Activated CD4-positive, alpha-beta T cell treated with anti-CD3 and anti-CD28 coated beads for 4 hours (primary cell): ENCODE measurements around the gene ELK4.

ENCODE experiments used
- DNase-seq, 2 donors: peaks; one replicate each; pipeline ENCODE4 v3.0.0-alpha.2; 2020

The ELK4 gene, protein sequence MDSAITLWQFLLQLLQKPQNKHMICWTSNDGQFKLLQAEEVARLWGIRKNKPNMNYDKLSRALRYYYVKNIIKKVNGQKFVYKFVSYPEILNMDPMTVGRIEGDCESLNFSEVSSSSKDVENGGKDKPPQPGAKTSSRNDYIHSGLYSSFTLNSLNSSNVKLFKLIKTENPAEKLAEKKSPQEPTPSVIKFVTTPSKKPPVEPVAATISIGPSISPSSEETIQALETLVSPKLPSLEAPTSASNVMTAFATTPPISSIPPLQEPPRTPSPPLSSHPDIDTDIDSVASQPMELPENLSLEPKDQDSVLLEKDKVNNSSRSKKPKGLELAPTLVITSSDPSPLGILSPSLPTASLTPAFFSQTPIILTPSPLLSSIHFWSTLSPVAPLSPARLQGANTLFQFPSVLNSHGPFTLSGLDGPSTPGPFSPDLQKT

DNA sequence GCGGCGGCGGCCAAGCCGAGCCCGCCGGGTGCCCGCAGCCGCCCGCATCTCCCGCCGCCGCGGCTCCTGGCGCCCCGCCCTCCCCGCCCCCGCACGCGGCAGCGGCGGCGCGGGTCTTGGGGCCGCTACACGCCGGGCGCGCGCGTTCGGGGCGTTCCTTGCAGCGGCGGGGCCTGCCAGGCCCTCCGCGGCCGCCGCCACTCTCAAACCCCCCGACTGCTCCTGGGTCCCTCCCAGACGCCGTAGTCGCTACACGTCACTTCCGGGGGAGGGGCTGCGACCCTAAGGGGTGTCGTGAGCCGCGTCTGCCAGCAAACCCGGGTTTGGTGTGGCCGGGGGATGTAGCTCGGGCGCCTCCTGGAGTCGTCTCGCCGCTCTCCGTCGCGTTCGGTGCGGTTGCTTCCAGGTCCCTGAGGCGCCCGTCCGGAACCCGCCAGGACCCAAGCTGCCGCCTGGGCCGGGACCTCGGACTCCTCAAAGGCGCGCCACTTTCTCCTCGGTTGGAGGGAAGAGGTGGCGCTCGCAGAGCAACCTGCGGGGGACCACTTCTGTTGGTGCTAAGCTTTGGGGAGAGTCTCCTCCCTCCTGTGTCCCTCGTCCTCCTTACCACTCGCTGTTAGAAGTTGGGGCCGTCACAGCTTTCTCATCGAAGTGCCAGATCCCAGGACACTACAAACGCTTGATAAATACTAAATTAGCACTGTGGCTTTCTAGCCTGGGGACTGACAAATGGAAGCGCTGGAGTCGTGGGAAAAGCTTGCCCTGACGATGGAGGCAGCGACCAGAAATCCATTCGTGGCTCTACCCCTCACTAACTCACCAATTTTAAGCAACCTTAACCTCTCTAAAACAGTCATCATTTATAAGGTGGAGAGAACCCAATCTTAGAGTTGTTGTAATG, at the start of gene ELK4:
Gene ELK4, minus strand, starts transcription at position 244 of the 901 bp plus-strand sequence. CDS start 8,129 bp downstream, outside the sequence.
- DNase-seq, result peak; percentile 100

DNA sequence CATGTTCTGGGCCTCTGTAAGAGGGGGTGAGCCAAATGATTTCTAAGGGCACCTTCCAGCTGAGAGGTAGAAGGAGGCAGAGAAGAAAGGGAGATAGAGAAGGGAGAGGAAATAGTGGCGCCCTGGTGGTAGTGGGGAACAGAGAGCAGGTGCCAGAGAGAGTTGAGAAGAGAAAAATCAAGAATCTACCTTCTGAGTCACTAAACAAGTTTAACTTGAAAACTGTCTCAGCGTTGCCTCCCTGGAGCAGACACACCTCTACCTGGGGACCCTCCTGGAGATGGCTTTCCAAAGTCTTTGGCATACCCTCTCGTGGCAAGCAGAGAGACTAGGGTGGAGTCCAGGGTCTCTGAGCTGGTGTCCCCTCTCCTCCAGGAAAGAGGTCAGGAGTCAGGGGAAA, 49.6 kb upstream of the ELK4 start:
- no peak for DNase-seq

DNA sequence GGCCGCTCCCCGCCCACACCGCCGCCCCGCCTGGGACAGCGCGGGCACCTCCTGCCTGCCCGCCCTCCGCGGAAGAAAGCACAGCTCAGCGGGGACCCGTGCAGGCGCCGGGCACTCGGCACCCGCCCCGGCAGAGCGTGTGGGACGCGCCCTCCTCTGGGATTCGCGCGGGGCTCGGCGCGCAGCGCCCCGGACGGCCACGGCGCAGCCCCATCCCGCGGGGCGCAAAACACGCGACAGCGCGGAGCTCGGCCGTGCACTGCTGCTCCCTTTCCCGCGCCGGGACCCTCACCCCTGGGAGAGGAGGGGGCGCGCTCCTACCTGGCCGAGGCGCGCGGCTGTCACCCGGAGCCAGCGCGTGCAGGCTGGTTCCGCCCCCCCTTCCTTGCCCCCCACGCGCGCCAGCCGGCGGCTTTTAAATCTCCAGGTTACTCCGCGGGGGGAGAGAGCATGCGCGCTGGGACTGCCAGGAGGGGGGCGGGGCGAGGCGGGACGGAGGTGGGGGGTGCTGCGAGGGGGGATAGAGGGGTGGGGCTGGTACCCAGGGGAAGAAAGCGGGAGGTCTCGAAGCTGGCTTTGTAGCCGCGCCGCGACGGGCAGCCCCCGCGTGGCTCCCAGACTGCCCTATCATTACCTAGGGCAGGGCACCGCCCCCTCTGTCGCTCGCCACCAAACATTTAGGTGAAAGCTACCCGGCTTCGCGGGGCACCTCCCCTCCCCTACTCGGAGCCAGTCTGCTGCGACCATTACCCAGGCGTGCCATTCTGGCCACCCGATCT, 48.5 kb upstream of the ELK4 start, which contains the start of gene SLC45A3:
Gene SLC45A3, minus strand, starts transcription at position 437 of the 779 bp plus-strand sequence. CDS start 15,853 bp downstream, outside the sequence.
- DNase-seq, result peak; percentile 41 to 61

DNA sequence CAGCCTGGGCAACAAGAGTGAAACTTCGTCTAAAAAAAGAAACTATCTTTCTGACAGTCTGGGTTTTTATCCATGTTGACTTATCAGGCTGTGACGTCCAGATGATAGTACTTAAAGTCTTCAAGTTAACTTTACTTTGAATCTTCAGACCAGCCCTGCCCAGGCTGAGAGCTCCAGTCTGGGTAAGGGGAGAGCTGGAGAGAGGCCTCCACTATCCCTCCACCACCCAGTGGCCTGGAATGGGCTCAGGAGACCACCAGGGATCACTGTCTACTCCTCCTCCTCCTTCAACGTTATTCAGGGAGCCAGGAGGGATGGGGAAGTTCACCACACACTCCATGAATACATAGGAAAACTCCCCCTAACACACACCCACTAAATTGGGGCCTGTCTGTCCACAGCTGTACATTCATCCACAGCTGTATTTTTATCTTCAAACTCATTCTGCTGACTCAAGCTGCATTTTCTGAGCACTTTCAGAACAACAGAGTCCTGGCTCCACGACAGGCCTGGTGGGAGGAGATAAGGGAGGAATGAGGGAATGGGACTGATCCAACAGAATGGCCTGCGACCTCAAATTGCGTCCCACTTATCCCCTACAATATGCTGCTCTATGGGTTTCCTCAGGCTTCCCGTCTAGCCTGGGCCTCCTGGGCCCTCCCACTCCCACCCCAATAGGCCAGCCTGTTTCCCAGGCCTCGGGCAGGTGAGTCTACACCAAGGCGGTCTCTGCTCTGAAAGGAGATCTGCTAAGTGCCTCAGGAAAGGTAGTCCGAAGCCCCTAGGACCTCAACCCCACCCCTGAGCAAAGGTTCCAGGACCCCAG, 46.7 kb upstream of the ELK4 start:
- DNase-seq, result no peak

DNA sequence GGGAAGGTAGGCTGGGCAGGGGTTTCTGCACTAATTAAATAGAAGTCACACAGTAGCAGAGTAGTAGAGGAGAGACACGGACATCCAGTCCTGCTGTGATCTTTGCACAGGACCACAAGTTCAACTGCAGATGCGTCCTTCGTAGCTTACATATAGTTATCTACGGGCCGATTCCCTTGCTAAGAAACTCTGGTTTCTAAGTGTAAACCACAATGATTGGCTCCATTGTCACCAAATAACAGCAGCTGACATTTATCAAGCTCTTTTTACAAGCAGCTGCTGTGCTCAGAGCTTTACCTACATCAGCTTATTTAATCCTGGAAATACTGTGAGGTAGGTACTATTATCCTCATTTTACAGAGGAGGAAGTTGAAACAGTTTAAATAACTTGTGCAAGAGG, 45.4 kb upstream of the ELK4 start:
- no peak for DNase-seq

DNA sequence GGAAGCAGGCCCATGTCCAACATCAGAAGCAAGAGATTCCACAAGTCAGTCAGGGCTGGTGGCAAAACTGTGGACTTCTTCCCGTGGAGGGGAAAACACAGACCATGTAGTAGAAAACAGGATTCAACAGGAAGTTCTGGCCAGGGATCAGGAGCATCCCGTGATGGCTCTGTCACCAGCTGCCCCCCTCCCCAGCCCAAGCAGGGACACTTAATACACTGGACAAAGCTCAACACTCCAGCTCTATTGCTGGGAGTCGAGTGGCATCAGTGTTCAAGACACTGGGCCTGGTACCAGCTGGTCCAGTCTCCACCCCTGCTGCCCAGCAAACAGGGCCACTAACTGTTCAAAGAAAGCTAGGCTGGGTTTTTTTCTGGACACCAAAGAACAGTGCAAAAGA, 44.8 kb upstream of the ELK4 start:
- no peak for DNase-seq

DNA sequence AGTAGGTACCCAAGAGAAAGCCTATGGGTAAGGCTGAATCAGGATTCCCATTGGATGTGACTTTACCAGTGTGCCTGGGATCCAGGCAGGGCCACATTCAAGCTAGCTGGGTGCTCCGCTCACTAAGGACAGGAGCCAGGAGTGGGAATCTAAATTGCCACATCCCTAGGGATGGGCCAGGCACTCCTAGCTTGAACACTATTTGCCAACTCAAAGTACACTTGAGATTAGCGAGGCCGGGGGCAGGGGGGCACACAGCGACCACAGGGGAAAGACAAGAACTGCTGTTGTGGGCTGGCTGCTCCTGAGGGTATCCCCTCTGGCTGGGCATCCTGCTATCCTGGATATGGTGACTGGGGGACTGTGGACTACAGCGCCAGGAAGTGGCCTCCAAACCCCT, 44.2 kb upstream of the ELK4 start:
- DNase-seq, result no peak

DNA sequence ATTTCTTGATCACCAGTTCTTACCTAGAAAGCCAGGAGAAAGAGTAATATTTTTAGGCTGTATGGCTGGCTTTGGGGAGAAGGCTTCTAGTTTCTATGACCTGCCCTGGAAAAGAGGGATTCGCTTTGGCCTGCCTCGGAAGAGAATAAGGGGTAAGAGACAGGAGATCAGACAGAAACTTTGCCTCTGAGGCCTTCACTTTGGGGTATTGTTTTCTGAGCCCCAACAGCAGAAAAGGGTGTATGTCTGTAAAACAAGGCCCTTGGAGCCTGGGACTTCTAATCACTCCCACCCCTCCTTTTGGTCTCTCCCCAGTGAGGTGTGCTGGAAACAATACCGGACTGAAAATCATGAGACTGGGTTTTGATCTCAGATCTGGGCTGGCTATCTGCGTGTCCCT, 43.4 kb upstream of the ELK4 start:
- no peak for DNase-seq

DNA sequence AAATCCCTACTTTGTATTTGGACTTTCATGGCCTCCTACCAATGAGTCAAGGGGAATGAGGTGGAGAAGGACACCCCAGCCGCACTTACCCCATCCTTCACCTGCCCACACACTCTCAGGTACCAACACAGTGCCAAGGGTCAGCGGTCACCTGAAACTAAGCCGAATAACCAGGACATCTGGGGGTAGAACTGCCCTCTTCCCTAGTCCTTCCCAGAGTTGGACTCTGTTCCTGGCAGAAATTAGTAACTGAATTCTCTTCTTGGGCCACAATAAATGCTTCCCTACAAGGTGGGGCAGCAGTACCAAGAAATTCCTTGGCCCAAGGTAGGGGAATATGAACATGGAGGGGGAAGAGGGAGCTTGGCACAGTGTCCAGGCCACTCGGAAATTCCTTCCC, 41.2 kb upstream of the ELK4 start:
- no peak for DNase-seq

DNA sequence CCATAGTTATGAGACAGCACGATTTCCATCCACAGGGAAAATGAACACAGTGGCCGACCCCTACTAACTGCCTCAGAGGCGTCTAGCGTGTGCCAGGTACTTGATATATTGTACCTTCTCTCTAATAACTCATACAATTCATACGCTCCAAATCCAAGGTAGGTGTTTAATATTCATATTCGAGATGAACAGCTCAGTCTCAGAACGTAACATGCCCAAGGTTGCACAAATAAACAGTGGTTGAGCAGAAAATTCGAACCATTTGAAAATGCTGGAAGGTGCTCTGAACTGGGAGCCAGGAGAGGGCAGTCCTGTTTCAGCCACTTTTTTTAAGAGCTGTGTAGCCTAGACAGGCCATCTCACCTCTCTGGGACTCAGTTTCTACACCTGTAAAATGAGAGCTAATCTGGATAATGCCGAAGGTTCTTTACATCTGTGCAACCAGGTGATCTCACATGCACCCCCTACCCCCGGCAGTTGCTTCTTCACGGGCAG, 40.6 kb upstream of the ELK4 start:
- DNase-seq, result no peak

DNA sequence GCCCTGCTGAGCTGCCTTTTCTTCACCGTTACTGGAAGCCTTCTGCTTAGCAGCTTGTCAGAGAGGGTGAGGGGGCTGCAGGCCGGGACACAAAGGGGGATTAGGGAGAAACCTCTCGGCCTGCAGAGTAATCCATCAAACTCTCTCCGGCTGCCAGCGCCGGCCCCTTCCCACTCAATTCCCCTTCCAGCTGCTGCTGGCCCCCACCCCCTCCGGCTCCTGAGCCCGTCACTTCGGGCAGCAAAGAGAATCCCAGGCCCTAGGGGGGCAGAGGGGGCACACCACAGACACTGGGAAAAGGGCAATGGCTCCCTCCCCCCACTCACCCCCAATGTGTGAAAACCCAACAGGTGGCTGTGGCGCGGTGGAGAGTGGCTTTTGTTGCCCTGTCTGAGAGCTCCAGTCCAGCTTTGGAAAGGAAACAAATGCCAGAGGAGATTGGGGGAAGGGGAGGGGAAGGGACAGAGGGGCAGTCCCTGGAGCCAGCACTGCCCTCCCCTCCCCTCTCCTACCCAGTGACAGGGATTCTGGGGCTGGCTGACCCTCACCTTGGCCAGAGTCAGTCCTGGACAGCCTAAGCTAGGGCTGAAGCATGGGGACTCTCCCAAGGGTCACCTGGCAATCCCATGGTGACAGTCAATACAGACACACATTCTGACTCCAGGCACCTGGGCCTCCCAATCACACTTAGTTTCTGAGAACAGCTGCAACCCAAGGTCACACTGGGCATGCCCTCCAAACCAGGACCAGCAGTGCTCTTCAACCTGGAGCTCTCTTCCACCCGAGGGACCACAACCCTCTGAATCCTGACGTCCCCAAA, 39.0 kb upstream of the ELK4 start:
- DNase-seq, result no peak

DNA sequence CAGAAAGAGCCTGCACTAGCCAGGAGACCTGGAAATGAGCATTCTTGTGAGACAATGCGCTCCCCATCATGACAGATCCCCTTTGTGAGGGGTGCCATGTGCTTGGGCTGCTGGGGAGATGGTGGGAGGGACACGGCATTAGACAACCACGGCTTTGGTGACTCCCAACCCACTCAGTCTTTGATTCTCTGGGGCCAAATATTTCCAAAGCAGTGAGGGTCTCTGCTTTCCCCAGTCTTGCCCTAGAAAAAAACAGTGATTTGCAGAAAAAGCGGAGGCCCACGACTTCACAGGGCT, 38.3 kb upstream of the ELK4 start:
- no peak for DNase-seq

DNA sequence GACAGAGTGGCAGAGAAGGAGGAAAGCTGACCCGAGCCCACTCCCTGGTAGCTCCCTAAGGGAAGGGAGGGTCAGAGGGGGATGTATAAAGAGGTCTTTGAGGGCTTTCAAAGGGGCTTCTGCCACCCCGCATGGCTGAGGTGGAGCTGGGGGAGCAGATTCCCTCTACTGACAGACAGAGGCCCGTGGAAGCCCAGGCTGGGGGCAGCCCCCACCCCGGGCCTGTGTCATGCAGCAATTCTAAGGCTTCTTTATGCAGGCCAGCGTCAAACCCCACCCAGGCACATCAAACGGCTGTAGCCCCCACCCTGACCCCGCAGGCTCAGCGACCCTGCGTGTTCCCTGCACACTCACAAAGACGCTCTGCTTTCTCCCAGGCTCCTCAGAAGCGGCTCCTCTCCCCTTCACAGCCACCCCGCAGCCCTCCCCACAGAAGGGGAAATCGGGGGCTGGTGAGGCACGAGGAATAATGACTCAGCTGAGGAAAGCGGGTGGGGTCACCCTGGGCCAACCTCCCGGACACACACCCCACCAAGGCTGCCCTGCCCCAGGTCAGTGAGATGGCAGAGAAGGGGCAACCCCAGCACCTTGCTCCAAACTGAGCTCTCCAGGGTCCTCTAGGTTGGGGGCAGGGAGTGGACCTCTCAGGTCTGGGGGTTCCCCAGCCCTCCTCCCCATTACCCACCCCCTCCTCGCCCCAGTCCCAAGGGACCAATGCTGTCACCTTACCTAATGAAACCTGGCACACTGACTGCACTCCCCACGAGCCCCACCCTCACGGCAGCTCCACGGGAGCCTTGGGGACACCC, 37.7 kb upstream of the ELK4 start:
- DNase-seq, result no peak

DNA sequence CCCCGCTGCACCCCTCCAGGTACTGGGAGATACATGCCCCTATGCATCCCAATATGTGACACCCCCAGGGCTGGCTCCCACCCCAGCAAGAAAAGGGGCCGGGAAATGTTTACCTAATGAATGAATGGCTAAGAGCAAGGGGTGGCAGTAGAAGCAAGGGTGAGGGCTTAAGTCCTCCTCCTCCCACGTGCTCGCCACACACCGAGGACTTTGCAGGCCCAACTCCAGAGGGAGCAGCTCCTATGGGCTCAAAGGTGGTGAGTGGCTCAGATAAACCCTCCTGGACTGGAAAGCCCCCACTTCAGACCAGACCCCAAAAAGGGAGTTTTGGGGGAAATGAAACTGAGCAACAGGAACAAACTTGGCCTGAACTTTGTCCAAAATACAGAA, 37.1 kb upstream of the ELK4 start:
- DNase-seq, result no peak

DNA sequence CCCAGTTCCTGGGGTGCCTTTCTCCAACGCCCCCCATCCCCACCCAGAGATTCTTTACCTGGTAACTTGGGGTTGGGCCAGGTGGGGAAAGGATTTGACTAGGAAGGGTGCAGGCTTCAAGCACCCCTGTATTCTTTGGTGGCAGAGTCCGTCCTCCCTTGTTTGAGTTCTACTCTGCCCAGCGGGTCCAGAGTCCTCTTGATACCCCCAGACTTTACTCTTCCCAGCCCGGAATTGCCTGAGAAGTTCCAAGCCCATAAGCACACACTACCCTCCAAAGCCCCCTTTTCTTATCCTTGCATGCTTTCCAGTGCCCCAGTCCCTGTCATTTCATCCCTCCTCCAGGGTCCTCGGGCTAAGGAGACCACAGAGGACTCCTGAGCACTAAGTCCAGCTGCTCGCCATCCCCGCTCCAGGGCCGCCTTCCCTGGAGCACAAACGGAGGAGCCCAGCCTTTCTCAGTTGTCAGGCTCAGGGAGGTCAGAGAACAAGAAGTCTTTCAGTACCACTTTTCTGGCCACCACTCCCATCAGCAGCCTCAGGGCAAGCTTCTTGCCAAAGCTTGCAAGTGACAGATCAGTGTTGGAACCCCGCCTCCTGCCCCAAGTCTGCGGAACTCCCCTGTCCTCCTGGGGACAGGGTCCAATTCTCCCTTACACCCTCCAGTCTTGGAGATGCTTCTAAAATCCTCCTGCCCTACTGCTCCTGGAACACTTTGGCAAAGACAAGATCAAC, 36.3 kb upstream of the ELK4 start:
- DNase-seq, result no peak

DNA sequence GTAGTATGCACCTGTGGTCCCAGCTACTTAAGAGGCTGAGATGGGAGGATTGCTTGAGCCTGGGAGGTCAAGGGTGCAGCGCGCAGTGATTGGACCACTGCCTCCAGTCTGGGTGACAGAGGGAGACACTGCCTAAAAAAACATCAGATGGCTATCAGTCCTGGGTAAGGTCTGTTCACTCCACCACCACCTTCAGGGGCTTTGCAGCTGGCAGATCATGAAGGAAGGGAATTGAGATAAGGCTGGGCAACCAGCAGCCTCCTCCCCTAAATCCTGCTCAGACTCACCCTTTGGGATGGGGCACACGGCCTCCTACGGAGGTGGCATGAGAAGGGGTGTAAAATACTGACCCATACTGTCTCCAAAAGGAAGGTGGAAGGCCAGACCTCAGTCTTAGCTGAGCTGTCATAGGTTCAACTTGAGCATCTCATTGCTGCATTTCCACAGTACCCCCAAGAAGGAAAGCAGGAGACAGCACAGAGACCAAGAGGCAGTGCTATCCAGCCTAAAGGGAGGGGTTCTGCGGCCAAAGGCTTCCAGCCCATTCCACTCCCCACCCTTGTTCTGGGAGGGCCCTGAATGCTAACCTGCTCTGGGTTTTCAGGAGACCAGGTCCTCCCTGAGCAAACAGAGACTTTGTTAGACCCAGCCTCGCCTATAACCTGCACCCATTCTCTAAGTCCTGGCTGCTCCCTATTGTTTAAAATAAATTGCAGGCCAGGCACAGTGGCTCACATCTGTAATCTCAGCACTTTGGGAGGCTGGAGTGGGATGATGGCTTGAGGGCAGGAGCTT, 34.8 kb upstream of the ELK4 start:
- DNase-seq, result no peak

DNA sequence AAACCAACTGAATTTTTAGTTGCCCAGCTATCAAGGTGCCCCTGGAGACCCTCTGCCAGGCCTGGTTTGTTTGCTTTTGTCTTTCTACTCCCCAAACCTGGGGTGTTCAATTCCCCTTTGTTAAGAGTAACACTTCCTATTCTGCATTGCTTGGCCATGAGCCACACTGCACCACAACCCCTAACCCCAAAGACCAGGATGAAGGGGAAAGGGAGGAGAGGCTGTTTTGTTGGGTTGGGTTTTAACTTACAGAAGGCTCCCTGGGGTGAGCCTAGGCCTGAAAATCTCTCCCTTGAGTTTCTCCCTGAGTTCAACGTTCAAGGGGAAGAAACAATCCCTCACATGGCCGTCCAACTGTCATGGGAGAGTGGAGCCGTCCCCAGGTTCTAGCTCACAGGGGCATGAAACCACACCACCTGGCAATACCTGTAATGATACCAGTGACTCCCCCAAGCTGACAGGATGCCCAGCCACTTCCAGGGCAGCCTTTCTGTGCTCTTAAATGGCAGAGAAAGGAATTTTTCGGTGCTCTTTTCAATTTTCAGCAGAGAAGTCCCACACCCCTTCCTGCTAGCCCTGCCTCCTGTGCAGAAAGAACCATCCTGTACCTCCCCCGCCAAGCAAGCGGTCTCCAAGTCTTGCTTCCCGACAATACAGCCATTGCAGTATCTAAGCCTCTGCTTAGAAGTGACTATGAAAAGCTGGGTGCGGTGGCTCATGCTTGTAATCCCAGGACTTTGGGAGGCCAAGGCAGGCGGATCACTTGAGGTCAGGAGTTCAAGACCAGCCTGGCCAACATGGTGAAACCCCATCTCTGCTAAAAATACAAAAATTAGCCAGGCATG, 33.6 kb upstream of the ELK4 start:
- no peak for DNase-seq
